Neural cell (in vitro differentiated cells): Measurements from ENCODE around the gene YIPF5. TPM values are rescaled to one million over a fixed set of nuclear protein-coding genes. Genes with fewer than 3 reads are reported as not detected.

Experiments
- H2AFZ ChIP-seq: fragments of 200-600, 300-800 bp; sonication (generic), shearing (Covaris generic); 2 replicates; pipeline ENCODE4 v1.6.0; 2014; ENCODE audit warnings: low read depth, mild to moderate bottlenecking, antibody characterized with exemption, low read length, moderate library complexity
- H3F3A ChIP-seq: fragments of 200-600 bp; shearing (Covaris generic); 2 replicates; pipeline ENCODE4 v1.6.1; 2016; ENCODE audit warnings: mild to moderate bottlenecking, moderate library complexity, mixed read lengths, antibody characterized with exemption, low read length; ENCODE audit not compliant: insufficient read depth, poor library complexity, severe bottlenecking
- H3K27ac ChIP-seq: fragments of 200-600, 300-800 bp; sonication (generic), shearing (Covaris generic); 2 replicates; pipeline ENCODE4 v1.5.1; 2014; ENCODE audit warnings: mild to moderate bottlenecking, low read length, moderate library complexity
- H3K27me3 ChIP-seq: fragments of 300-800, 200-600 bp; sonication (generic), shearing (Covaris generic); 2 replicates; pipeline ENCODE4 v1.6.0; 2014; ENCODE audit warnings: mild to moderate bottlenecking, low read depth, low read length, moderate library complexity; ENCODE audit not compliant: insufficient read depth
- H3K36me3 ChIP-seq: fragments of 300-800, 200-600 bp; sonication (generic), shearing (Covaris generic); 2 replicates; pipeline ENCODE4 v1.5.1; 2014; ENCODE audit warnings: mild to moderate bottlenecking, antibody characterized with exemption, low read length, moderate library complexity; ENCODE audit not compliant: insufficient read depth
- H3K4me2 ChIP-seq: fragments of 300-800, 200-600 bp; sonication (generic), shearing (Covaris generic); 2 replicates; pipeline ENCODE4 v1.6.0; 2014; ENCODE audit warnings: mild to moderate bottlenecking, low read length
- H3K4me3 ChIP-seq: fragments of 300-800, 200-600 bp; sonication (generic), shearing (Covaris generic); 2 replicates; pipeline ENCODE4 v1.5.1; 2014; ENCODE audit warnings: mild to moderate bottlenecking, low read length, moderate library complexity
- H3K79me2 ChIP-seq: fragments of 200-600 bp; shearing (Covaris generic); replicated peaks from 2 replicates; pipeline ENCODE4 v1.6.0; 2014; ENCODE audit warnings: mild to moderate bottlenecking, low read length, moderate library complexity; ENCODE audit not compliant: insufficient read depth
- H3K9ac ChIP-seq: fragments of 300-800, 200-600 bp; sonication (generic), shearing (Covaris generic); 2 replicates; pipeline ENCODE4 v1.6.1; 2016; ENCODE audit warnings: mild to moderate bottlenecking, low read length, mixed read lengths
- H3K9me2 ChIP-seq: fragments of 200-600 bp; shearing (Covaris generic); 2 replicates; pipeline ENCODE4 v1.6.1; 2016; ENCODE audit warnings: mild to moderate bottlenecking, low read length, mixed read lengths; ENCODE audit not compliant: insufficient read depth
- H3K9me3 ChIP-seq: fragments of 200-600, 300-800 bp; sonication (generic), shearing (Covaris generic); 2 replicates; pipeline ENCODE4 v1.6.1; 2016; ENCODE audit warnings: mild to moderate bottlenecking, mixed run types, low read length, moderate library complexity, mixed read lengths
- H4K20me1 ChIP-seq: fragments of 200-600 bp; shearing (Covaris generic); 2 replicates; pipeline ENCODE4 v1.6.1; 2016; ENCODE audit warnings: mild to moderate bottlenecking, mixed run types; ENCODE audit not compliant: insufficient read depth
- CTCF ChIP-seq: fragments of 450-650 bp; IDR thresholded peaks from 2 replicates; pipeline ENCODE4 v1.5.1; 2014; ENCODE audit warnings: antibody characterized with exemption, mild to moderate bottlenecking, moderate library complexity; ENCODE audit not compliant: poor library complexity, severe bottlenecking
- EP300 ChIP-seq: fragments of 450-650 bp; conservative IDR thresholded peaks from 2 replicates; pipeline ENCODE4 v1.6.1; 2014; ENCODE audit warnings: antibody characterized with exemption, mild to moderate bottlenecking, moderate library complexity; ENCODE audit not compliant: poor library complexity, severe bottlenecking
- EZH2 ChIP-seq: fragments of 200-600, 300-800 bp; shearing (Covaris generic), sonication (generic); IDR thresholded peaks from 2 replicates; pipeline ENCODE4 v1.6.1; 2014; ENCODE audit warnings: antibody characterized with exemption, low read length, borderline replicate concordance, mild to moderate bottlenecking; ENCODE audit not compliant: insufficient read depth, poor library complexity, severe bottlenecking
- MXI1 ChIP-seq: fragments of 450-650 bp; conservative IDR thresholded peaks from 2 replicates; pipeline ENCODE4 v1.6.1; 2014; ENCODE audit warnings: antibody characterized with exemption, mild to moderate bottlenecking; ENCODE audit not compliant: poor library complexity, severe bottlenecking
- POLR2AphosphoS5 ChIP-seq: IDR thresholded peaks from 2 replicates; pipeline ENCODE4 v1.6.1; 2012
- RAD21 ChIP-seq: fragments of 450-650 bp; conservative IDR thresholded peaks from 2 replicates; pipeline ENCODE4 v1.6.1; 2014; ENCODE audit warnings: antibody characterized with exemption, mild to moderate bottlenecking, moderate library complexity
- REST ChIP-seq: IDR thresholded peaks from 2 replicates; pipeline ENCODE4 v1.6.1; 2012; ENCODE audit warnings: borderline replicate concordance
- SMC3 ChIP-seq: fragments of 450-650 bp; conservative IDR thresholded peaks from 2 replicates; pipeline ENCODE4 v1.6.1; 2014; ENCODE audit warnings: antibody characterized with exemption, mild to moderate bottlenecking, moderate library complexity; ENCODE audit not compliant: poor library complexity
- TAF1 ChIP-seq: IDR thresholded peaks from 2 replicates; pipeline ENCODE4 v1.6.1; 2012; ENCODE audit warnings: low read depth
- polyA plus RNA-seq: library from polyadenylated mRNA; depleted of rRNA; stranded (reverse); fragments of >200 nt; gene quantifications from 2 replicates; pipeline ENCODE4 v1.2.3, GENCODE V29; 2014

YIPF5 gene
- polyA plus RNA-seq, 1 donor from 2014 or later, result 59.6 TPM

GRCh38 chr5:144166696-144167095 is 3.8 kb downstream of the YIPF5 start:
- Histone ChIP-seq H3K27me3 (no peaks in the 10 kb centered on the region), H3K27ac (no peak overlapping the region), H2AFZ (no peak overlapping the region), H3K4me2 (no peak overlapping the region), H3K36me3 (peaks cover 15% of the 10 kb centered on the region), H3K4me3 (no peak overlapping the region), H4K20me1 (no peaks in the 10 kb centered on the region), H3K9me2 (no peaks in the 10 kb centered on the region), H3K9ac (no peak overlapping the region), H3F3A (no peaks in the 10 kb centered on the region), H3K79me2 (peaks cover 29% of the 10 kb centered on the region), H3K9me3 (no peaks in the 10 kb centered on the region)
- TF ChIP-seq EZH2 (no peak), CTCF (no peak), RAD21 (no peak), SMC3 (no peak), REST (no peak), POLR2AphosphoS5 (no peak)

GRCh38 chr5:144162686-144163085 is 7.8 kb downstream of the YIPF5 start:
- H3F3A ChIP-seq, result no peaks in the 10 kb centered on the region
- H3K27ac ChIP-seq, result no peak overlapping the region
- H3K79me2 ChIP-seq, result peaks cover 7% of the 10 kb centered on the region
- no peak overlapping the region for H2AFZ ChIP-seq
- no peaks in the 10 kb centered on the region for H3K9me3 ChIP-seq
- no peak overlapping the region for H3K4me3 ChIP-seq
- H4K20me1 ChIP-seq, result no peaks in the 10 kb centered on the region
- TF ChIP-seq CTCF (no peak), REST (no peak), EP300 (no peak), POLR2AphosphoS5 (no peak), SMC3 (no peak), TAF1 (no peak), MXI1 (no peak), EZH2 (no peak), RAD21 (no peak)
- H3K27me3 ChIP-seq, result no peaks in the 10 kb centered on the region
- no peaks in the 10 kb centered on the region for H3K9me2 ChIP-seq
- H3K9ac ChIP-seq, result no peak overlapping the region
- H3K36me3 ChIP-seq, result peaks cover 20% of the 10 kb centered on the region
- H3K4me2 ChIP-seq, result no peak overlapping the region
